Nephron progenitor cell (in vitro differentiated cells): Measurements from ENCODE around the gene DIO2.

ENCODE experiments used
- DNase-seq: peaks from one replicate; pipeline ENCODE4 v3.0.0; 2021
- H3K27ac Mint-ChIP-seq: 2 replicates; pipeline ENCODE4 v1.8.0; 2021; ENCODE audit warnings: mild to moderate bottlenecking, moderate library complexity, mixed read lengths
- H3K27me3 Mint-ChIP-seq: 2 replicates; pipeline ENCODE4 v1.8.0; 2021; ENCODE audit warnings: mild to moderate bottlenecking, low read depth, mixed read lengths; ENCODE audit not compliant: poor library complexity
- H3K36me3 Mint-ChIP-seq: 2 replicates; pipeline ENCODE4 v1.8.0; 2021; ENCODE audit warnings: low read depth, mixed read lengths
- H3K4me1 Mint-ChIP-seq: 2 replicates; pipeline ENCODE4 v1.8.0; 2021; ENCODE audit warnings: mixed read lengths
- H3K4me3 Mint-ChIP-seq: 2 replicates; pipeline ENCODE4 v1.8.0; 2021; ENCODE audit warnings: mild to moderate bottlenecking, moderate library complexity, mixed read lengths
- H3K9me3 Mint-ChIP-seq: 2 replicates; pipeline ENCODE4 v1.8.0; 2021; ENCODE audit warnings: mild to moderate bottlenecking, moderate library complexity, mixed read lengths
- TF ChIP-seq, protein P1 (sequence below): fragments of 200-600 bp; sonication (generic); IDR thresholded peaks from 2 replicates; pipeline ENCODE4 v1.5.0; 2021; ENCODE audit warnings: antibody characterized with exemption

Gene DIO2

DNA sequence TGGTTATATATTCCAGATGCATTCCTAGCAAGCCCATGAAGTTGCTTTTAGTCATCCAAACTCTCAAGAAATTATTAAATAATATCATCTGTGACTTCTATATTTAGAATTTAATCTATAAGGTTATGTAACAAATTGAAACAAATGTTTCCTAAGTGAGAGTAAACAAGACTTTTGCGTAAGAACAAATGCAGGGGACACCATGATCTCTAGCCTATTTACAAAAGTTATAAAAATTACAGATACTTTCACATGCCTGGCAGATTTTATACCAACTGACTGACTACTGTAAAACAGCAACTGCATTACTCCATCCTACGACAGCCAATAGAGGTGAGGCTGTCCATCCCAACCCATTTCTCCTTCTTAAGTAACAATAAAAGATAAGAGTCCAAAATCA lies 20.4 kb upstream of the DIO2 start:
- Mint-ChIP-seq H3K4me1 (no peaks in the 10 kb centered on the region), H3K36me3 (peaks cover 10% of the 10 kb centered on the region), H3K27me3 (peaks cover 3% of the 10 kb centered on the region), H3K27ac (no peak overlapping the region), H3K9me3 (peaks cover 42% of the 10 kb centered on the region), H3K4me3 (no peak overlapping the region)
- DNase-seq = no peak
- TF ChIP-seq, protein P1, sequence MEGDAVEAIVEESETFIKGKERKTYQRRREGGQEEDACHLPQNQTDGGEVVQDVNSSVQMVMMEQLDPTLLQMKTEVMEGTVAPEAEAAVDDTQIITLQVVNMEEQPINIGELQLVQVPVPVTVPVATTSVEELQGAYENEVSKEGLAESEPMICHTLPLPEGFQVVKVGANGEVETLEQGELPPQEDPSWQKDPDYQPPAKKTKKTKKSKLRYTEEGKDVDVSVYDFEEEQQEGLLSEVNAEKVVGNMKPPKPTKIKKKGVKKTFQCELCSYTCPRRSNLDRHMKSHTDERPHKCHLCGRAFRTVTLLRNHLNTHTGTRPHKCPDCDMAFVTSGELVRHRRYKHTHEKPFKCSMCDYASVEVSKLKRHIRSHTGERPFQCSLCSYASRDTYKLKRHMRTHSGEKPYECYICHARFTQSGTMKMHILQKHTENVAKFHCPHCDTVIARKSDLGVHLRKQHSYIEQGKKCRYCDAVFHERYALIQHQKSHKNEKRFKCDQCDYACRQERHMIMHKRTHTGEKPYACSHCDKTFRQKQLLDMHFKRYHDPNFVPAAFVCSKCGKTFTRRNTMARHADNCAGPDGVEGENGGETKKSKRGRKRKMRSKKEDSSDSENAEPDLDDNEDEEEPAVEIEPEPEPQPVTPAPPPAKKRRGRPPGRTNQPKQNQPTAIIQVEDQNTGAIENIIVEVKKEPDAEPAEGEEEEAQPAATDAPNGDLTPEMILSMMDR = no peak

DNA sequence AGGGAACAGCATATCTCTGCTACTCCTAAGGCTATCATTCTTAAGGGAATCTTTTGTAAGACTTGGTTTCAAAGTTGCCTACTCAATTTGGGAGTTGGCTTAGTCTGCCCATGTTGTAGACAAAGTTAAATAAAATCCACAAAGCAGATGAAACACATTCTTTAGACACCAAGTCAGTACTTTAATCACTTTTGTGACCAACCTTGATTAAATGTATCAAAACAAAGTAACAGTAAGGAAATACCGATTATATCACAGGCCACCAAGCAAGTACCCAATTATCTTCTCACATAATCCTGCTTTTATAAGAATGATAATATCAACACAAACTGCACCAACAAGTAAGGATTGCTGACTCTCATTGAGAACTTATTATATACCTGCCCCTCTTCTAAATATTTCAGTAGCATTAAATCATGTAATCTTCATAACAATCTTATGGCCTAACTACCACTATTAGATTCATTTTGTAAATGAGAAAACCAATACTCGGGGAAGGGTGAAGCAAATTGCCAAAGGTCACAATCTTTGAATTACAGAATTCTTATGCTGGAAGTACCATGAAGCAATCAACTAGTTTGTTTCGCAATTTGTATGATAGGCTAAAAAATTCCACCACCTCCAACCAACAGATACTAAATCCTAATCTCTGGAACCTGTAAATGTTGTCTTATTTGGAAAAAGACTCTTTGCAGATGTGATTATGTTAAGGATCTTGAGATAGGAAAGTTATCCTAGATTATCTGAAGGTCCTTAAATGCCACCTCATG lies 12.6 kb upstream of the DIO2 start:
- H3K9me3 Mint-ChIP-seq = peaks cover under 1% of the 10 kb centered on the region

DNA sequence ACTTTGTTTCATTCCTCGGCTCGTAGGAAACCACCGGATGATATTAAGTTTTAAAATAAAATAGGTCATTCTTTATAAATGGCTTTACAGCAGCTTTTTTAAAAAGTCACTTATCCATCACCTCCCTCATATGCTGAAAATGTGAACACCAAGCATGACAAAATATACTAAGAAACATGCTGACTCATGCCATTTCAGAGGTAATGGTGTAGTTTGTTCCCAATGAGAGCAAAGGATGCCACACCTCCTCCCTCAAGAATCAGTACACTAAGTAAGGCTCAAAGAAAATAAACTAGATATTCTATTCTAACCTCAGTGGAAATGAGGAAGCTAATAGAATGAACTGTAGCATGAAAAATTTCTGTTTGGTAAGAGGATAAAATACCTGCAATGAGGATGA lies 5.5 kb upstream of the DIO2 start:
- Mint-ChIP-seq H3K36me3 (no peaks in the 10 kb centered on the region), H3K9me3 (no peaks in the 10 kb centered on the region), H3K27ac (no peak overlapping the region), H3K4me1 (peaks cover 7% of the 10 kb centered on the region), H3K27me3 (no peaks in the 10 kb centered on the region), H3K4me3 (no peak overlapping the region)
- no peak for DNase-seq
- TF ChIP-seq, protein P1 = no peak

More for the DNA sequence above, 12.6 kb upstream of the DIO2 start:
- H3K4me3 Mint-ChIP-seq = no peak overlapping the region
- H3K27me3 Mint-ChIP-seq = no peaks in the 10 kb centered on the region
- no peaks in the 10 kb centered on the region for H3K4me1 Mint-ChIP-seq
- no peak overlapping the region for H3K27ac Mint-ChIP-seq
- H3K36me3 Mint-ChIP-seq = no peaks in the 10 kb centered on the region
- TF ChIP-seq, protein P1 = no peak
- DNase-seq = no peak

DNA sequence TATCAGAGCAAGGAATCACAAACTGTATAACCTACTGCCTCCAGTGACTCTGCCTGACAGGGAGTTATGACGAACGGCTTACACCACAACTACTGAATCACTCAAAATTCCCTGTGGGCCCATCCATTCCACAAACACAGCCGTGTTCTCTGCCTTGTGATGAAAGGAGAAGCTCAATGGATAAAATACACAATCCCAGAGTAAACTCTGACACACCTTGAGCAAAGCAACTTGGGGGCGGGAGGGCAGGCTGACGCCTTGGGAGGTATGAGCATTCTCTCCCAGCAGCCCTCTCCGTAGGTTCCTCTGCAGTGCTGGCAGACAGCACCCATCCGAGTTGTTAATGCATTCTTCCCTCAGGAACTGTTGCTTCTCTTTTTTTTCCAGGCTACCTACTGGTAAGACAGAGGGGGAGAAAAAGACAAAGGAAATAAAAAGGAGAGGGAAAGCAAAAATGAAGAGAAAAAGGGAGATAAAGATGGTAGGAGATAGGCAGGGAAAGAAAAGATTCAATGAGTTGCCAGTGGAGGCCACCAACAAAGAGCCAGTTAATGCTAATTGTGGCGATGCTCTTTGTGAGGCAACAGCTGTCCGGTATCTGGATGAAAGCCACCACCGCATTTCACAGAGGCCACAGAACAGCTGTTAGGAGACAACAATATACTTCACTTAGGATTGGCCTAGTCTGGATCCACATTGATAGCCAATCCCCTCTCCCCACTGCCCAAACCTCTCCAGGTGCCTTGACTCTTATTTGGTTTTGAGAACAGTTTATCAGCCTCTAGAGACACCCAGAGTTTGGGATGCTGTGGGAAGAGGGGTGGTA lies 4.7 kb upstream of the DIO2 start:
- Mint-ChIP-seq H3K4me3 (no peak overlapping the region), H3K27ac (no peak overlapping the region), H3K9me3 (no peaks in the 10 kb centered on the region), H3K4me1 (peaks cover 9% of the 10 kb centered on the region), H3K36me3 (no peaks in the 10 kb centered on the region), H3K27me3 (no peaks in the 10 kb centered on the region)
- DNase-seq = no peak
- TF ChIP-seq, protein P1 = no peak

DNA sequence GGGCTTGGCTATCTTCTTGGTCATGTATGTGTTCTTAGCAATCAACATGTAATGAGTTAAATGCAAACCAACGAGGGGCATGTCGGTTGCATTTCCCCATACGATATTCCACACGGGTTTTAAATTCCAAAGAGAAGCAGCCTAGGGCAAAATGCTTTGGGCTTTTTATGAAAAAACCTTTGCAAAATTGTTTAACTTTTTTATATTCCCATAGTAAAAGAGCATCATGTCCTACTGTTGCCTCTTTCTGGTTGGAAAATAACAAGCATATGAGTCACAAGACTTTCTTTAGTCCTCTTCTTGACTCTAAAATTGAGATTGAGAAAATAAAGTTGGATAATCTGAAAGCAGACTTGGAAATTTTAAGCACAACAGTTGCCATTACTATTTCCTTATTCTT lies 3.8 kb upstream of the DIO2 start:
- H3K4me1 Mint-ChIP-seq = peaks cover 9% of the 10 kb centered on the region
- no peak overlapping the region for H3K27ac Mint-ChIP-seq
- no peaks in the 10 kb centered on the region for H3K9me3 Mint-ChIP-seq
- no peak for DNase-seq
- no peak overlapping the region for H3K4me3 Mint-ChIP-seq
- TF ChIP-seq, protein P1 = no peak
- no peaks in the 10 kb centered on the region for H3K36me3 Mint-ChIP-seq
- H3K27me3 Mint-ChIP-seq = no peaks in the 10 kb centered on the region
